ENCODE data around the gene FOXO3. TPM values are rescaled to one million over a fixed set of nuclear protein-coding genes. Genes with fewer than 3 reads are reported as not detected.

FOXO3 gene
- total RNA-seq, 1 donor from 2014 or later: 37.3 TPM

DNA sequence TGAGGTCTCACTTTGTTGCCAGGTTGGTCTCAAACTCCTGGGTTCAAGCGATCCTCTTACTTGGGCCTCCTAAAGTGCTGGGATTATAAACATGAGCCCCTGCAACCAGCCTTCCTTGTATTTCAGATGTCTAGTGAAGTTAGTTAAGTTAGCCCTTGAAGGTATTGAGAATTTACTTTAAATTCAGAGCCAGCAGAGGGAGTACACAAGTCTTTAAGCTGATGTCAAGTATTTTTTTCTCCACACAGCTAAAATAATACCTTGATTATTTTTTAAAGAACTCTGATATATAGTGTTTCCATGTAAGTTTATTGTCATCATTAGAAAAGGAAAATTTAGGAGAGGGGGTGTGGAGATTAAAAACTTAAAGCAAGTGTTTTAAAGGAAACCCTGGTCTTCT, 9.8 kb downstream of the FOXO3 start:
- TF ChIP-seq CTCF (IDR thresholded peaks at IDR 0.05; ENCODE audit: insufficient read depth, low read depth, low read length): no peak
- no peak for TF ChIP-seq EZH2 (IDR thresholded peaks at IDR 0.05; ENCODE audit: insufficient read depth, low read length)
- Histone ChIP-seq H3K4me3 (ENCODE audit: insufficient read depth, low read depth, low read length) (no peak overlapping the region), H3K4me1 (ENCODE audit: insufficient read depth, low read length) (peaks cover 10% of the 10 kb centered on the region), H3K36me3 (ENCODE audit: insufficient read depth, low read length) (peaks cover 14% of the 10 kb centered on the region), H3K79me2 (ENCODE audit: insufficient read depth, low read length) (peaks cover 91% of the 10 kb centered on the region), H3K27me3 (ENCODE audit: insufficient read depth, low read length) (no peaks in the 10 kb centered on the region), H3K27ac (ENCODE audit: low read depth, low read length) (no peak overlapping the region), H3K9ac (ENCODE audit: low read length) (no peak overlapping the region), H2AFZ (ENCODE audit: low read depth, low read length) (no peak overlapping the region), H4K20me1 (ENCODE audit: insufficient read depth, low read length) (peaks cover 57% of the 10 kb centered on the region), H3K9me3 (ENCODE audit: insufficient read depth, low read depth, low read length) (no peaks in the 10 kb centered on the region), H3K4me2 (ENCODE audit: low read length) (no peak overlapping the region)
- peaks cover 14% of the 10 kb centered on the region for H3K4me1 Mint-ChIP-seq (ENCODE audit: low read depth, unreplicated experiment)
- peaks cover 19% of the 10 kb centered on the region for H3K36me3 Mint-ChIP-seq (ENCODE audit: low read depth, unreplicated experiment)
- H3K4me3 Mint-ChIP-seq (ENCODE audit: unreplicated experiment): no peak overlapping the region
- no peak overlapping the region for H3K27ac Mint-ChIP-seq (ENCODE audit: unreplicated experiment)
- no peaks in the 10 kb centered on the region for H3K9me3 Mint-ChIP-seq (ENCODE audit: unreplicated experiment)
- H3K27me3 Mint-ChIP-seq (ENCODE audit: low read depth, unreplicated experiment): no peaks in the 10 kb centered on the region
- DNase-seq (ENCODE audit: low read depth) (no peak), FAIRE-seq (no peak)

DNA sequence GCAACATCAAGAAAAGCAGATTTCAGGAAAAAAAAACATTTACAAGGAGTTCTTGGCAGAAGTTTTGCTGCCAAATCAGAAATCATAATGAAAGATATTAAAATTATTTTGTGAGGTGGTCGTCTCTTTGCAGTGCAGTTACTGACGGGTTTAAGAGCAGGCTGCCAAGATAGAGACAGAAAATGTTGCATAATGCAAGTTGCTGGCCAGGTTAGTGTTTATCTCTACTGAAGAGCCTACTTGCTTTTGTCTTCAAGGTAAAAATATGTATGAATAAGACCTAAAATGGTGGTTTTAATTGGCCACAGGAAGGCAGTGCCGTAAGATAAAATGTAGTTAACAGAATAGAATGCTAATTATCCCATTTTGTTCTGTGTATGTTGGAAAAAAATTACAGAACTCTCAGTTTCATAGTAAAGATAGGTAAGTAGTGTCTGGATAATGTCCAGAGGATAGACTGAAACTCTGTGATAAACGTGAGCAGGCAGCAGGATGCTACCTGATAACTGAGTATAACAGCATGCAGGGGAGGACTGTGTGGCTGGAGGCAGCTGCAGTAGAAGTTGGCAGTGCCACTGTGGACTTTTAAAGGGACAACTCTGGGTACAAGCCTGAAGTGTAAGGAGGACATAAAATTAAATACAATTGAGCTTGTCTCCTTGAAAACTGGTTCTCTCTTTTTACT, 13.9 kb downstream of the FOXO3 start:
- Histone ChIP-seq H3K79me2 (ENCODE audit: insufficient read depth, low read length) (peaks cover 91% of the 10 kb centered on the region), H3K4me3 (ENCODE audit: insufficient read depth, low read depth, low read length) (no peak overlapping the region), H3K4me1 (ENCODE audit: insufficient read depth, low read length) (peaks cover 11% of the 10 kb centered on the region), H3K27ac (ENCODE audit: low read depth, low read length) (no peak overlapping the region), H4K20me1 (ENCODE audit: insufficient read depth, low read length) (peaks cover 68% of the 10 kb centered on the region), H3K27me3 (ENCODE audit: insufficient read depth, low read length) (no peaks in the 10 kb centered on the region), H3K36me3 (ENCODE audit: insufficient read depth, low read length) (peaks cover 5% of the 10 kb centered on the region), H3K4me2 (ENCODE audit: low read length) (no peak overlapping the region), H3K9ac (ENCODE audit: low read length) (no peak overlapping the region), H2AFZ (ENCODE audit: low read depth, low read length) (no peak overlapping the region), H3K9me3 (ENCODE audit: insufficient read depth, low read depth, low read length) (no peaks in the 10 kb centered on the region)
- Mint-ChIP-seq H3K27me3 (ENCODE audit: low read depth, unreplicated experiment) (no peaks in the 10 kb centered on the region), H3K4me3 (ENCODE audit: unreplicated experiment) (no peak overlapping the region), H3K27ac (ENCODE audit: unreplicated experiment) (no peak overlapping the region), H3K36me3 (ENCODE audit: low read depth, unreplicated experiment) (peaks cover 18% of the 10 kb centered on the region), H3K9me3 (ENCODE audit: unreplicated experiment) (no peaks in the 10 kb centered on the region), H3K4me1 (ENCODE audit: low read depth, unreplicated experiment) (peaks cover 29% of the 10 kb centered on the region)
- DNase-seq (ENCODE audit: low read depth) (no peak), FAIRE-seq (no peak)
- TF ChIP-seq EZH2 (IDR thresholded peaks at IDR 0.05; ENCODE audit: insufficient read depth, low read length): no peak
- TF ChIP-seq CTCF (IDR thresholded peaks at IDR 0.05; ENCODE audit: insufficient read depth, low read depth, low read length): no peak

DNA sequence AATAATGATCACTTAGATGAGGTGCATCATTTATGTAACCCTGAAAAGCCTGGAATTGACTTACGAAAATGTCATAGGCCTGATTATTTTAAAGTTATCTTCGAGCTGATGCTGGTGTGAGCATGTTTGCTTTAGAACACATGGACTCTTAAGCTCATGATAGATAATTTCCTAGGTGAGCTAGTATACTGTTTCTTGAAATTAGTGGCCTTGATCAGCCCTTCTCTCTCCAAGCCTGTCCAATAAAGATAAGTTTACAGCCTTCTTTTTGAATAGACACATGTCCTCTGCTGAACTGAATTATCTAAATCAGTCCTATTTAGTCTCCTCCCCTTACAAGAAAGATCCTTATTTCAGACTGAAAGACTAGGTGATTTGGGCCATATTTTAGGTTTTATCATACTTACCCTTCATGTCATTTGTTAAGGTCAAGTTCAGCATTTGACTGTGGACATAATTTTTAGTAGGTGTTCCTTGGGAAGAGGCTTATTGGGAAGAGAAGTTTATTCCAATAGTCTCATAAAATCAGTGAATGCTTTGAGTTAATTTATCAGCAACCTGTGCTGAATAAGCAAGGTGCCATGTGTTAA, 15.3 kb downstream of the FOXO3 start:
- DNase-seq (ENCODE audit: low read depth) (no peak), FAIRE-seq (no peak)
- Histone ChIP-seq H3K4me1 (ENCODE audit: insufficient read depth, low read length) (peaks cover 20% of the 10 kb centered on the region), H2AFZ (ENCODE audit: low read depth, low read length) (no peak overlapping the region), H4K20me1 (ENCODE audit: insufficient read depth, low read length) (peaks cover 67% of the 10 kb centered on the region), H3K27ac (ENCODE audit: low read depth, low read length) (no peak overlapping the region), H3K9me3 (ENCODE audit: insufficient read depth, low read depth, low read length) (no peaks in the 10 kb centered on the region), H3K79me2 (ENCODE audit: insufficient read depth, low read length) (peaks cover 91% of the 10 kb centered on the region), H3K36me3 (ENCODE audit: insufficient read depth, low read length) (peaks cover 3% of the 10 kb centered on the region), H3K27me3 (ENCODE audit: insufficient read depth, low read length) (no peaks in the 10 kb centered on the region), H3K9ac (ENCODE audit: low read length) (no peak overlapping the region), H3K4me3 (ENCODE audit: insufficient read depth, low read depth, low read length) (no peak overlapping the region), H3K4me2 (ENCODE audit: low read length) (no peak overlapping the region)
- Mint-ChIP-seq H3K27me3 (ENCODE audit: low read depth, unreplicated experiment) (no peaks in the 10 kb centered on the region), H3K4me1 (ENCODE audit: low read depth, unreplicated experiment) (peaks cover 38% of the 10 kb centered on the region), H3K9me3 (ENCODE audit: unreplicated experiment) (no peaks in the 10 kb centered on the region), H3K27ac (ENCODE audit: unreplicated experiment) (no peak overlapping the region), H3K4me3 (ENCODE audit: unreplicated experiment) (no peak overlapping the region), H3K36me3 (ENCODE audit: low read depth, unreplicated experiment) (peaks cover 17% of the 10 kb centered on the region)
- TF ChIP-seq CTCF (IDR thresholded peaks at IDR 0.05; ENCODE audit: insufficient read depth, low read depth, low read length) (no peak), EZH2 (IDR thresholded peaks at IDR 0.05; ENCODE audit: insufficient read depth, low read length) (no peak)
